SK-N-SH treated with all-trans-retinoic acid at 6 μM for 48 hours (cell line): Measurements from ENCODE around the gene PLBD1.

ENCODE experiments used
- ESRRG ChIP-seq: fragments of 250-450 bp; sonication (Bioruptor Pico); IDR thresholded peaks from 2 replicates; pipeline ENCODE4 v1.6.1; 2021; ENCODE audit warnings: mild to moderate bottlenecking
- ISL1 ChIP-seq: fragments of 250-450 bp; sonication (Bioruptor Pico); IDR thresholded peaks from 2 replicates; pipeline ENCODE4 v2.1.2; 2022; ENCODE audit warnings: mild to moderate bottlenecking, moderate library complexity
- ZC3H10 ChIP-seq: fragments of 250-450 bp; sonication (Bioruptor Pico); IDR thresholded peaks from 2 replicates; pipeline ENCODE4 v1.5.1; 2021; ENCODE audit warnings: mild to moderate bottlenecking, moderate library complexity
- ZFP3 ChIP-seq: fragments of 250-450 bp; sonication (Bioruptor Pico); IDR thresholded peaks from 2 replicates; pipeline ENCODE4 v1.5.0; 2020; ENCODE audit warnings: mild to moderate bottlenecking, moderate library complexity
- ZFP30 ChIP-seq: fragments of 450-650 bp; formaldehyde crosslinking; IDR thresholded peaks from 2 replicates; pipeline ENCODE4 v1.5.0; 2022; ENCODE audit warnings: mild to moderate bottlenecking, moderate library complexity
- ZNF8 ChIP-seq: fragments of 450-650 bp; formaldehyde crosslinking; IDR thresholded peaks from 2 replicates; pipeline ENCODE4 v1.5.0; 2020; ENCODE audit warnings: mild to moderate bottlenecking, moderate library complexity
- TF ChIP-seq, protein P1 (sequence below): fragments of 250-450 bp; sonication (Bioruptor Pico); IDR thresholded peaks from 2 replicates; pipeline ENCODE4 v1.5.1; 2020; ENCODE audit warnings: low read depth, mild to moderate bottlenecking, moderate library complexity
- TF ChIP-seq, protein P2 (sequence below): fragments of 250-450 bp; sonication (Bioruptor Pico); IDR thresholded peaks from 2 replicates; pipeline ENCODE4 v1.8.0; 2020; ENCODE audit warnings: mild to moderate bottlenecking, moderate library complexity, borderline replicate concordance

DNA sequence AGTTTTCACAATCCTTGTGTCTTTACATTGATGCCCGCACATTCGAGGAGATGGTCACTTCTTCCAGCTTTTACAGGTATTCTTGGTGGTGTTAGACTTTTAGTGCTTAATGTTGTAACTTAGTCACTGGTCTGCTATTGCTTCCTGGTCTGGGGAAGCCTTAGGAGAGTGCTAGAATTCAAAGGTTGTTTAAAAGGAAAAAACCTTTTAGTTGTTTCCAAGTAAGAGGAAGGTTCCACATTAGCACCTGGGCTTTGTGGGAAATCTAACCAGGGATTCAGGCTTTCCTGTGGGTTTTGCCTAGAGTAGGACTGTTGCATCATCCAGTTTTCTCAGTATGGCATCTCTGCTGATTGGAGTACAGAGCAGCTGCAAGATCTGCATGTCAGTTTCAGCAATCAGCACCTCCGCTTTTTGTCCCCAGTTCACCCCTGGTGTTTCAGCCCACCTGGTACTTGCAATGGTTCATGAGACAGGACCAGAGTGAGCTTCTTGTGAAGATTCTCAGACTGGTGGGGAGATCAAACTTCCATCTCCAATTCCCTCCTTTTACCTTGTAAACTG is 44.0 kb upstream of the PLBD1 start:
- TF ChIP-seq ZC3H10 (no peak), ISL1 (no peak), ZFP3 (CRISPR knock-in tag) (no peak), ZNF8 (no peak), ZFP30 (no peak), ESRRG (CRISPR knock-in tag) (no peak)
- TF ChIP-seq, protein P1, sequence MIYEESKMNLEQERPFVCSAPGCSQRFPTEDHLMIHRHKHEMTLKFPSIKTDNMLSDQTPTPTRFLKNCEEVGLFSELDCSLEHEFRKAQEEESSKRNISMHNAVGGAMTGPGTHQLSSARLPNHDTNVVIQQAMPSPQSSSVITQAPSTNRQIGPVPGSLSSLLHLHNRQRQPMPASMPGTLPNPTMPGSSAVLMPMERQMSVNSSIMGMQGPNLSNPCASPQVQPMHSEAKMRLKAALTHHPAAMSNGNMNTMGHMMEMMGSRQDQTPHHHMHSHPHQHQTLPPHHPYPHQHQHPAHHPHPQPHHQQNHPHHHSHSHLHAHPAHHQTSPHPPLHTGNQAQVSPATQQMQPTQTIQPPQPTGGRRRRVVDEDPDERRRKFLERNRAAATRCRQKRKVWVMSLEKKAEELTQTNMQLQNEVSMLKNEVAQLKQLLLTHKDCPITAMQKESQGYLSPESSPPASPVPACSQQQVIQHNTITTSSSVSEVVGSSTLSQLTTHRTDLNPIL (CRISPR knock-in tag) = no peak
- TF ChIP-seq, protein P2, sequence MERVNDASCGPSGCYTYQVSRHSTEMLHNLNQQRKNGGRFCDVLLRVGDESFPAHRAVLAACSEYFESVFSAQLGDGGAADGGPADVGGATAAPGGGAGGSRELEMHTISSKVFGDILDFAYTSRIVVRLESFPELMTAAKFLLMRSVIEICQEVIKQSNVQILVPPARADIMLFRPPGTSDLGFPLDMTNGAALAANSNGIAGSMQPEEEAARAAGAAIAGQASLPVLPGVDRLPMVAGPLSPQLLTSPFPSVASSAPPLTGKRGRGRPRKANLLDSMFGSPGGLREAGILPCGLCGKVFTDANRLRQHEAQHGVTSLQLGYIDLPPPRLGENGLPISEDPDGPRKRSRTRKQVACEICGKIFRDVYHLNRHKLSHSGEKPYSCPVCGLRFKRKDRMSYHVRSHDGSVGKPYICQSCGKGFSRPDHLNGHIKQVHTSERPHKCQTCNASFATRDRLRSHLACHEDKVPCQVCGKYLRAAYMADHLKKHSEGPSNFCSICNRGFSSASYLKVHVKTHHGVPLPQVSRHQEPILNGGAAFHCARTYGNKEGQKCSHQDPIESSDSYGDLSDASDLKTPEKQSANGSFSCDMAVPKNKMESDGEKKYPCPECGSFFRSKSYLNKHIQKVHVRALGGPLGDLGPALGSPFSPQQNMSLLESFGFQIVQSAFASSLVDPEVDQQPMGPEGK (CRISPR knock-in tag) = no peak
